ENCODE measurements around the gene SESN1. TPM values are rescaled to one million over a fixed set of nuclear protein-coding genes. Genes with fewer than 3 reads are reported as not detected.
A peak's percentile ranks its signal among the peaks of the same experiment; 100 is the strongest.
"Not testable (repeated sequence)": the region's sequence is repeated elsewhere in the genome, so short reads cannot be mapped to it uniquely, and the experiment has no call there.

The SESN1 gene
- 20.6 and 24.4 TPM in 2 replicates for total RNA-seq (2014; rRNA removed; shearing (Covaris generic))

DNA sequence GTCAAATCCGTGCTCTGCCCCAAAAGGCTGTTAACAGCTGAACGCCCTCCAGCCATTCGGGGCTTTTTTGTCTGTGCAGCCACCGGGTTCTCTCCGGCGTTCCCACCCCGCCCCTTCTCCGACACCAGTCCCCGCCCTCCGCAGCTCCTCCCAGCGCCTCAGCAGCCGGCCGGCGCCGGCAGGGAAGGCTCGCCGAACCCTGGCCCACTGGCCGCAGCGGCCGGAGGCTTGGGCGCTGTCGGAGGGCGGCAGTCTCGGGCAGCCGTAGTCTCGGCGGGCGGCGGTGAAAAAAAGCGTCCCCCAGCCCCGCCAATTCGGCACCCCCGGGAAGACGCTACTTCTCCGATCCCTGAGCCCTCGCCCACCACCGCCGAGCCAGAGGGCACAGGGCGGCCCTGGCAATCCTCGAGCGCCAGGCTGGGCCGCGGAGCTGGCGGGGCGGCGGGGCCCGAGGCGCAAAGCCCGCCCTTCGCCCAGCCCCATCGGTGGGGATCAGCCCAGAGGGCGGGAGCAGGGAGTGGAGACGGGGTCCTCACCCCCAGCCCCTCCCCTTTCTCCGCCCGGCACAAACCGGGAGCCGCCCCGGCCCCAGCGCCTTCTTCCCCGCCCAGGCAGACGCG, at the start of gene SESN1:
SESN1 (minus strand) TSS at position 431 of the 620 bp plus-strand sequence. CDS start 773 bp downstream, outside the sequence.
- DNase-seq (ENCODE audit: low spot score), result peak; percentile 78

- DNase-seq (ENCODE audit: low spot score), result no peak
Observed at GRCh38 chr6:109143191-109143590, 48.5 kb upstream of the SESN1 start.

GRCh38 chr6:109142067-109142466, 47.4 kb upstream of the SESN1 start:
- DNase-seq (ENCODE audit: low spot score), result not testable (repeated sequence)

- DNase-seq (ENCODE audit: low spot score), result peak; percentile 48
Observed at GRCh38 chr6:109139109-109139508, 44.5 kb upstream of the SESN1 start.

DNA sequence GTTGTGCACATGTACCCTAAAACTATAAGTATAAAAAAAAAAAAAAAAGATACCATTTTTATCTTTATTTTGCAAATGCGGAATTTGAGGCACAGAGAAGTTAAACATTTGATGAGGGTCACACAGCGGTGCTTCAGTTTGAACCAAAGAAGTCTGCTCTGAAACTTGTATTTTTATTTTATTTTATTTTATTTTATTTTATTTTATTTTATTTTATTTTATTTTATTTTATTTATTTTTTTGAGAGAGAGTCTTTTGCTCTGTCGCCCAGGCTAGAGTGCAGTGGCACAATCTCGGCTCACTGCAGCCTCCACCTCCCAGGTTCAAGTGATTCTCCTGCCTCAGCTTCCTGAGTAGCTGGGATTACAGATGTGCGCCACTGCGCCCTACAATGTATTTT, 41.9 kb upstream of the SESN1 start:
- not testable (repeated sequence) for DNase-seq (ENCODE audit: low spot score)

DNA sequence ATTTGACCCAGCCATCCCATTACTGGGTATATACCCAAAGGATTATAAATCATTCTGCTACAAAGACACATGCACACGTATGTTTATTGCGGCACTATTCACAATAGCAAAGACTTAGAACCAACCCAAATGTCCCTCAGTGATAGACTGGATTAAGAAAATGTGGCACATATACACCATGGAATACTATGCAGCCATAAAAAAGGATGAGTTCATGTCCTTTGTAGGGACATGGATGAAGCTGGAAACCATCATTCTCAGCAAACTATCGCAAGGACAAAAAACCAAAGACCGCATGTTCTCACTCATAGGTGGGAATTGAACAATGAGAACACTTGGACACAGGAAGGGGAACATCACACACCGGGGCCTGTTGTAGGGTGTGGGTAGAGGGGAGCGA, 41.4 kb upstream of the SESN1 start:
- not testable (repeated sequence) for DNase-seq (ENCODE audit: low spot score)

- not testable (repeated sequence) for DNase-seq (ENCODE audit: low spot score)
Observed at GRCh38 chr6:109135600-109135999, 41.0 kb upstream of the SESN1 start.

DNA sequence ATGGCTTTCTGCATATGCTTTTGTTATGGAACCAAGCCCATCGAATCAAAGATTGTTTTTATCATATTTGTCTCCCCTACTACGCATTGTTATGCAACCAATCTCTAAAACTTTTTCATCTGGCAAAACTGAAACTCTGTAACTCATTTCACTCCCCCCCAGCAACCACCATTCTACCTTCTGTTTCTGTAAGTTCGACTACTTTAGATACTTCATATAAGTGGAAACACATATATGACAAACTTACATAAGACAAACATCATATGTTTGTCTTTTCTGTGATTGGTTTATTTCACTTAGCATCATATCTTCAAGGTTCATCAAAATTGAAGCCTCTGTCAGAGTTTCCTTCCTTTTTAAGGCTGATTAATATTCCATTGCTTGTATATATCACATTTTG, 35.4 kb upstream of the SESN1 start:
- DNase-seq (ENCODE audit: low spot score), result no peak

DNA sequence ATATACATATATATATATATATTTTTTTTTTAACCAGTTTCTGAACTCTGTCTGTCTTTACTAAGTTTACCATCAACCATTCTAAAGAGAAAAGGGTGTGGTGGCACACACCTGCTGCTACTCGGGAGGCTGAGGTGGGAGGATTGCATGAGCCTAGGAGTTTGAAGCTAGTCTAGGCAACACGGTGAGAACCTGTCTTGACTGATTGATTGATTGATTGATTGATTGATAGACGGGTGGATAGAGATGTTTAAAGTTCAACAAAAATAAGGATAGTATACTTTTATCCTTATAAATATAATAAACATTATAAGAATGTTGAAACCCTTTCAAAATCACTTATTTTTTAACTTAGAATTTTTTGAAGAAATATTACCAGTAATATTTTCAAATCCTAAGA, 30.9 kb upstream of the SESN1 start:
- no peak for DNase-seq (ENCODE audit: low spot score)

GRCh38 chr6:109124219-109124618, 29.6 kb upstream of the SESN1 start:
- no peak for DNase-seq (ENCODE audit: low spot score)

DNA sequence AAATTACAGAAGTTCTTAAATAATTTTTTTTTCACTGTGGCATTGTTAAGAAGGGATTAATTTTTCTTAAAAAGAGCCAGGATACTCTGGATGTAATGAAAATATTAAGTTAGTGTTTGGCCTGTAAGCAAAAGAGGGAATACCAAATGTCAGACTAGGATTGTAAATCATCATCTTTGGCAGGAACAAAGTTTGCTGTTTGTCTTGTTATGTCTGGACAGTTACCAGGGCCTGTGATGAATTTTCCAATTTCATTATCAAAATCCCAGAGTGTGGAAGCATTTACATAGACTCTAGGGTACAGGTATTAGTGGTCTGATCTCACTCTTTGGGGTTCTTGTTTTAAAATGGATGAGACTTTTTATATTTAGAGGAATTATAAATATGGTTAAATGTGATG, 26.8 kb upstream of the SESN1 start:
- DNase-seq (ENCODE audit: low spot score), result no peak

GRCh38 chr6:109118871-109119354, 24.3 kb upstream of the SESN1 start:
- DNase-seq (ENCODE audit: low spot score), result no peak

DNA sequence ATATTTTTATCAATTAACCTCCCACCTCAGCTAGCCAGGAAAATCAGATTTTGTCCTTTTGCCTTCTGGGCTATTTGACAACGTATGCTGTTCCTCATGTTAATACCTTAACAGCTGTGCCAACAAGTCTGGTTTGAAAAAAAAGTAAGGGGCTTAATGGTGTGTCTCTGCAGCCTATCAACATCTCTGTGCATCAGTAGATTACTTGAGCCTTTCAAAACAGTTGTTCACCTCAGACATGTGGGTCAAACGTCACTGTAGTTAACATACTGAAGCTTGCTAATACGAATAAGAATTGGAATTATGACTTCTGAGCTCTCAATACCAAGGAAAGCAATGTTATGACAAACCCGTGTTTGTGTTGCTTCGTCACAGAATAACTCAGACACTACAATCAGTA, 23.7 kb upstream of the SESN1 start:
- no peak for DNase-seq (ENCODE audit: low spot score)

DNA sequence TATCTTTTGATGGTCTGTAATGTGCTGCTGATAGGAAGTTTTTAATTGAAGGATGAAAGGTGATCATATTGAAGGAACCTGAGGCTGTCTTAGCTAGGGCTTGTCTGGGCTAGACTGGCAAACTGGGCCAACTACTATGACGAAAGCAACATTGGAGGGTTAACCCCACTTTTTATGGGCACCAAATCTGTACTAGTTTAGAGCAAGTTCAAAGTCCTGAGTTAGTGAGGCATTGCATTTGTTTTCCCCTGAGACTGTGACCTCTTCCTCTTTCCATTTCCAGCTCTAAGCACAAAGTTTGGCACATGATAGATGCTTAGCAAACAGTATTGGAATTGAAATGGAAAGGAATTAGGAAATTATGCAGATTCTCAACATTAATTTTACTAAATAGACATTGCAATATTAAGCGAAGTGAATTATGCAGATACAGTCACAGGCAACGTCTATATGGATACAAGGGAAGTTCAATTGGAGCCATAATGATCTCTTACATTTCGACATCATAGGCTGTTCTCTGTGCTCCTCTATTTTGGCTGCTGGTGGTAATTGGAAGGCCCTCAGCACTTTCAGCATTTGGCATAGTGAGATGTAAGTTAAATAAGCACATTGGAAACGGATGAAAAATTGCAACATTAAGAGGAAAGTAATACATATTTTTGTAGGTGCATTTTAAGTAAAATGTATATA, 22.8 kb upstream of the SESN1 start:
- no peak for DNase-seq (ENCODE audit: low spot score)

GRCh38 chr6:109112663-109113062, 18.0 kb upstream of the SESN1 start:
- DNase-seq (ENCODE audit: low spot score), result not testable (repeated sequence)

DNA sequence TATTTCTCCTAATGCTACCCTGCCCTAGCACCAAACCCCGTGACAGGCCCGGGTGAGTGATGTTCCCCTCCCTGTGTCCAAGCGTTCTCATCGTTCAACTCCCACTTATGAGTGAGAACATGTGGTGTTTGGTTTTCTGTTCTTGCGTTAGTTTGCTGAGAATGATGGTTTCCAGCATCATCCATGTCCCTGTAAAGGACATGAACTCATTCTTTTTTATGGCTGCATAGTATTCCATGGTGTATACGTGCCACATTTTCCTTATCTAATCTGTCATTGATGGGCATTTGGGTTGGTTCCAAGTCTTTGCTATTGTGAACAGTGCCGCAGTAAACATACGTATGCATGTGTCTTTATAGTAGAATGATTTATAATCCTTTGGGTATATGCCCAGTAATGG, 15.0 kb upstream of the SESN1 start:
- DNase-seq (ENCODE audit: low spot score), result not testable (repeated sequence)

- DNase-seq (ENCODE audit: low spot score), result no peak
Observed at GRCh38 chr6:109105681-109106080, 11.0 kb upstream of the SESN1 start.

GRCh38 chr6:109104512-109104911, 9.9 kb upstream of the SESN1 start:
- DNase-seq (ENCODE audit: low spot score), result no peak

GRCh38 chr6:109103942-109104341, 9.3 kb upstream of the SESN1 start:
- DNase-seq (ENCODE audit: low spot score), result no peak

- DNase-seq (ENCODE audit: low spot score), result no peak
Observed at GRCh38 chr6:109102762-109103161, 8.1 kb upstream of the SESN1 start.

- no peak for DNase-seq (ENCODE audit: low spot score)
Observed at GRCh38 chr6:109097661-109098060, 3.0 kb upstream of the SESN1 start.

GRCh38 chr6:109096208-109096607, 1.6 kb upstream of the SESN1 start:
- peak; percentile 3 for DNase-seq (ENCODE audit: low spot score)

GRCh38 chr6:109095835-109096084, 1.1 kb upstream of the SESN1 start:
- DNase-seq (ENCODE audit: low spot score), result no peak

All from A172 (cell line).